Spleen (tissue), 11 donors: ENCODE results near the gene MCCC1. TPM values are rescaled to one million over a fixed set of nuclear protein-coding genes. Genes with fewer than 3 reads are reported as not detected.

Experiments used
- DNase-seq: peaks from one replicate; pipeline ENCODE4 v3.0.0-alpha.2; 2020
- H3K27ac ChIP-seq, 8 donors: fragments of 200-600 bp; sonication (generic) in 7 of 8; 1 replicate in 4 of 8; 2 replicates in 4 of 8; pipeline versions ENCODE4 v1.5.0 to v1.8.0; 2016 to 2021; ENCODE audit warnings: inconsistent platforms in 4 of 8, mild to moderate bottlenecking in 4 of 8, moderate library complexity in 1 of 8
- H3K27me3 ChIP-seq, 7 donors: fragments of 200-600 bp; sonication (generic) in 6 of 7; replicated peaks in 1 of 7; 1 replicate in 4 of 7; 2 replicates in 3 of 7; pipeline versions ENCODE4 v1.5.0 to v1.8.0; 2016 to 2021; ENCODE audit warnings: inconsistent platforms in 3 of 7, mild to moderate bottlenecking in 1 of 7
- H3K36me3 ChIP-seq, 6 donors: fragments of 200-600 bp; sonication (generic) in 5 of 6; 1 replicate in 4 of 6; 2 replicates in 2 of 6; pipeline versions ENCODE4 v1.5.0 to v1.8.0; 2016 to 2021; ENCODE audit warnings: inconsistent platforms in 2 of 6
- H3K4me1 ChIP-seq, 6 donors: fragments of 200-600 bp; sonication (generic) in 5 of 6; 1 replicate in 3 of 6; 2 replicates in 3 of 6; pipeline versions ENCODE4 v1.5.0 to v1.8.0; 2016 to 2021; ENCODE audit warnings: inconsistent platforms in 3 of 6
- H3K4me3 ChIP-seq, 8 donors: fragments of 200-600 bp; sonication (generic) in 7 of 8; 1 replicate in 4 of 8; 2 replicates in 4 of 8; pipeline versions ENCODE4 v1.5.0 to v1.8.0; 2016 to 2021; ENCODE audit warnings: inconsistent platforms in 4 of 8, mild to moderate bottlenecking in 4 of 8, moderate library complexity in 2 of 8
- H3K9me3 ChIP-seq, 8 donors: fragments of 200-600 bp; sonication (generic) in 7 of 8; 1 replicate in 4 of 8; 2 replicates in 4 of 8; pipeline versions ENCODE4 v1.5.0 to v1.8.0; 2016 to 2021; ENCODE audit warnings: inconsistent platforms in 4 of 8
- CTCF ChIP-seq, 11 experiments: fragments of 200-600 bp in 7 of 11; fragments of 450-650 bp in 4 of 11; sonication (generic) in 4 of 11; IDR thresholded peaks in 8 of 11; conservative IDR thresholded peaks in 3 of 11; 1 replicate in 7 of 11; 2 replicates in 4 of 11; pipeline versions ENCODE4 v1.4.0 to v1.8.0; 2016 to 2021; ENCODE audit warnings: antibody characterized with exemption in 11 of 11, inconsistent platforms in 4 of 11, mild to moderate bottlenecking in 1 of 11
- POLR2A ChIP-seq, 3 donors: fragments of 450-650 bp; IDR thresholded peaks; one replicate each; pipeline ENCODE4 v1.5.1; 2017; ENCODE audit warnings: antibody characterized with exemption in 3 of 3, mild to moderate bottlenecking in 1 of 3
- POLR2AphosphoS5 ChIP-seq, 3 donors: sonication (generic); formaldehyde crosslinking; IDR thresholded peaks; one replicate each; pipeline ENCODE4 v1.5.1; 2017; ENCODE audit warnings: antibody characterized with exemption in 3 of 3
- WGBS, 5 donors: extraction: QIAGEN DNeasy Blood & Tissue Kit in 3 of 5; methylation state at CpG; one replicate each; pipeline versions ENCODE4 v1.1.5 to v1.1.7; 2013 to 2018; 5-methylcytosine and 5-hydroxymethylcytosine counted together
- intact Hi-C: fragments of 100-400 bp; cut with DNase I; formaldehyde crosslinking; loops from one replicate; pipeline ENCODE4 v1.15.0; 2023; ENCODE audit warnings: low total_unique reads
- polyA plus RNA-seq, 3 donors: library from polyadenylated mRNA; stranded (reverse); fragments of 200-250 nt; gene quantifications; one replicate each; pipeline ENCODE4 v1.2.1, GENCODE V29; 2013
- total RNA-seq, 7 donors: library from RNA; depleted of rRNA in 3 of 7; stranded (reverse); fragments of >200 nt in 3 of 7; fragmentation: NEBNext Ultra II Directional in 4 of 7; extraction: Animal tissue kit (Norgen Biotek cat#: 25700) in 4 of 7; gene quantifications; one replicate each; pipeline versions ENCODE4 v1.1.0 to v1.2.1, GENCODE V29; 2016 to 2021
- donor health status: healthy with polysubstance abuse.
- donor health status: DM: no; HTN: no; CAD: no; lungs with moderate emphysema.
- donor health status: DM: no; HTN: no; CAD: no.
- donor health status: Bipolar disorder and iron deficiency.
- donor health status: healthy.
- donor health status: DM: no; HTN: no; CAD: no.
- donor health status: DM: yes; HTN: yes; CAD: no.

The MCCC1 gene
- total and polyA plus RNA-seq, 10 donors: 18.6 to 96.1 (median 28.7) TPM

GRCh38 chr3:182965861-182966366 is 133.4 kb downstream of the MCCC1 start:
- intact Hi-C loops: no loop called here
- Histone ChIP-seq H3K9me3 (no peaks in the 10 kb centered on the region), H3K4me1 (peaks cover 11 to 64% (median 34%) of the 10 kb centered on the region in 6 donors), H3K36me3 (peaks cover 0 to 30% (median 7%) of the 10 kb centered on the region in 6 donors), H3K27ac (no peak overlapping the region), H3K4me3 (no peak overlapping the region), H3K27me3 (no peaks in the 10 kb centered on the region)
- no peak for DNase-seq
- TF ChIP-seq POLR2A (IDR thresholded peaks at IDR 0.05): no peak
- no peak for TF ChIP-seq POLR2AphosphoS5 (IDR thresholded peaks at IDR 0.05)
- TF ChIP-seq CTCF (IDR thresholded peaks at IDR 0.05 in 8 of 11, conservative IDR thresholded peaks at IDR 0.05 in 3 of 11): no peak
- 86 to 94% (median 93%) methylated on average over 9 of the region's 9 CpGs for WGBS, 5 donors

Other genes starting within 250 kb of the MCCC1 start
- gene DCUN1D1, start 119.0 kb downstream of the MCCC1 start, total RNA-seq: 10 to 100 TPM; 26.7 to 59.3 (median 38.2) TPM
- gene DCUN1D1, start 119.0 kb downstream of the MCCC1 start, polyA plus RNA-seq: 1 to 10 TPM; 5.4 to 8.4 (median 6.9) TPM
- 1 to 10 TPM in 6 of 7 donors, under 1 TPM in 1; 0.51 to 6.2 (median 1.5) TPM for gene LAMP3, start 63.2 kb upstream of the MCCC1 start, total RNA-seq
- gene LAMP3, start 63.2 kb upstream of the MCCC1 start, polyA plus RNA-seq: 10 to 100 TPM in 1 of 3 donors, 1 to 10 TPM in 1, under 1 TPM in 1; 0.83 to 11.1 (median 7.7) TPM
- gene B3GNT5, start 153.8 kb upstream of the MCCC1 start, total RNA-seq: 10 to 100 TPM in 1 of 7 donors, 1 to 10 TPM in 6; 2.2 to 11.9 (median 6.2) TPM
- gene B3GNT5, start 153.8 kb upstream of the MCCC1 start, polyA plus RNA-seq: 1 to 10 TPM in 2 of 3 donors, under 1 TPM in 1; 0.61 to 1.2 (median 1.0) TPM